ENCODE results near the gene C2CD2.
"Not testable (repeated sequence)": the region's sequence is repeated elsewhere in the genome, so short reads cannot be mapped to it uniquely, and the experiment has no call there.

The C2CD2 gene

DNA sequence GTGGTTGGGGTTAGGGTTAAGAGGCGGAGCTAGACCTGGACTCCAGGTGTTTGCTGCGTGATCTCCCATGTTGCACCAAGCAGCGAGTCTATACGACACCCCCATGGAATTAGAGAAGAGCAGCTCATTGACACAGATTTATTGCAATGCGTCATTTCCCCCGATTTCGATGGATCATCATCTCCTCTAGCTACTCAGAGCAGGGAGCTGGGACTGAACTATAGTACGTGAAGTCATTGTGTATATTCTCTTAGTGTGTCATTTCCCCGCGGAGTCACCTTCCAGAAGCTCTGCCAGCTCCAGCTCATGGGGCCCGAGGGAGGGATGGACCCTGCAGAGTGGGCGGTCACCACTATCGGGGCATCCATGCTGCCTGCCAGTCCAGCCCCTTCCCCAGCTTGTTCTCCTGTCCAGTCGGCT is 7.5 kb upstream of the C2CD2 start:
- Histone ChIP-seq H3K36me3 (ENCODE audit: control insufficient read depth in 1 of 2, insufficient read depth in 2 of 2, low read length in 2 of 2) (no peaks in the 10 kb centered on the region), H3K9ac (ENCODE audit: low read length) (no peak overlapping the region), H3K4ac (ENCODE audit: low read depth, low read length) (no peak overlapping the region), H3K4me3 (ENCODE audit: low read depth, low read length) (no peak overlapping the region), H3K27ac (ENCODE audit: low read depth, low read length) (no peak overlapping the region), H3K79me1 (ENCODE audit: low read length) (peaks cover 1% of the 10 kb centered on the region), H3K18ac (ENCODE audit: low read length) (no peak overlapping the region), H3K14ac (ENCODE audit: low read length) (no peak overlapping the region), H2BK120ac (ENCODE audit: insufficient read depth, low read length, poor library complexity) (no peak overlapping the region), H3K27me3 (ENCODE audit: insufficient read depth, low read length) (no peaks in the 10 kb centered on the region), H3K9me3 (ENCODE audit: insufficient read depth, low read depth, low read length) (no peaks in the 10 kb centered on the region), H4K8ac (ENCODE audit: low read depth, low read length) (no peak overlapping the region), H2AFZ (ENCODE audit: insufficient read depth, low read length, poor library complexity) (no peak overlapping the region), H4K91ac (ENCODE audit: low read depth, low read length) (no peak overlapping the region), H3K23ac (ENCODE audit: low read length) (no peak overlapping the region), H3K79me2 (ENCODE audit: control insufficient read depth, insufficient read depth, low read length, poor library complexity) (no peaks in the 10 kb centered on the region), H2AK5ac (ENCODE audit: low read length) (no peak overlapping the region), H2BK12ac (ENCODE audit: low read length) (no peak overlapping the region), H3K4me2 (ENCODE audit: low read length) (no peak overlapping the region), H2BK5ac (ENCODE audit: low read depth, low read length, poor library complexity) (no peak overlapping the region), H4K12ac (ENCODE audit: low read depth, low read length) (no peak overlapping the region), H3K4me1 (ENCODE audit: control insufficient read depth in 1 of 2, insufficient read depth in 2 of 2, low read length in 2 of 2) (peaks cover 9 to 15% of the 10 kb centered on the region in 2 experiments)
- WGBS (ENCODE audit: extremely low coverage, insufficient coverage, insufficient read length), result no CpG with 5 or more reads among the region's 14 CpGs
- DNase-seq, result no peak

DNA sequence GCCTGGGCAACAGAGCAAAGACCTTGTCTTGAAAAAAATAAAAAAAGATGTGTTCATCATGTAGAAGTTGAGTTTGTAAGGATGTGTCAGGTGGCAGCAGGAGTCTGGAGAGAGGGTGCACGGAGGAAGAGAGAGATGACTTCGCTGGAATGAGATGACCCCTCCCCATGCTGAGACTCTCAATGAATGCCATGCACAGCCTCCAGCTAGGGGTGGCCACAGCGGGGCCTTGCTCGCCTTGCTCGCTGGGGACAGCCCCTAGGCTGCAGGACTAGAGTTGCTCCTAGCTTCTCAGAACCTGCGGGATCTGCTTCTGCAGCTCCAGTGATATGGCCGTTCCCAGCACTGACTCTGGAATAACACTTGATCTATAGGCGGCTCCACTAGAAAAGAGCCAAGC is 6.6 kb upstream of the C2CD2 start:
- no peak overlapping the region for H3K27ac ChIP-seq (ENCODE audit: low read depth, low read length)
- H3K4me3 ChIP-seq (ENCODE audit: low read depth, low read length), result no peak overlapping the region
- H2AK5ac ChIP-seq (ENCODE audit: low read length), result no peak overlapping the region
- DNase-seq, result no peak
- no peak overlapping the region for H3K14ac ChIP-seq (ENCODE audit: low read length)
- H3K36me3 ChIP-seq (ENCODE audit: control insufficient read depth in 1 of 2, insufficient read depth in 2 of 2, low read length in 2 of 2), result no peaks in the 10 kb centered on the region
- peaks cover 1% of the 10 kb centered on the region for H3K79me1 ChIP-seq (ENCODE audit: low read length)
- no peak overlapping the region for H3K4me2 ChIP-seq (ENCODE audit: low read length)
- H3K27me3 ChIP-seq (ENCODE audit: insufficient read depth, low read length), result no peaks in the 10 kb centered on the region
- no peak overlapping the region for H2BK5ac ChIP-seq (ENCODE audit: low read depth, low read length, poor library complexity)
- no peak overlapping the region for H2BK12ac ChIP-seq (ENCODE audit: low read length)
- H3K23ac ChIP-seq (ENCODE audit: low read length), result no peak overlapping the region
- no peak overlapping the region for H4K91ac ChIP-seq (ENCODE audit: low read depth, low read length)
- no peak overlapping the region for H2AFZ ChIP-seq (ENCODE audit: insufficient read depth, low read length, poor library complexity)
- H3K9me3 ChIP-seq (ENCODE audit: insufficient read depth, low read depth, low read length), result no peaks in the 10 kb centered on the region
- no peak overlapping the region for H3K4ac ChIP-seq (ENCODE audit: low read depth, low read length)
- H3K18ac ChIP-seq (ENCODE audit: low read length), result no peak overlapping the region
- WGBS (ENCODE audit: extremely low coverage, insufficient coverage, insufficient read length), result no CpG with 5 or more reads among the region's 8 CpGs
- H3K9ac ChIP-seq (ENCODE audit: low read length), result no peak overlapping the region
- peaks cover 11 to 20% of the 10 kb centered on the region in 2 experiments for H3K4me1 ChIP-seq (ENCODE audit: control insufficient read depth in 1 of 2, insufficient read depth in 2 of 2, low read length in 2 of 2)
- no peak overlapping the region for H2BK120ac ChIP-seq (ENCODE audit: insufficient read depth, low read length, poor library complexity)
- H4K8ac ChIP-seq (ENCODE audit: low read depth, low read length), result no peak overlapping the region
- no peaks in the 10 kb centered on the region for H3K79me2 ChIP-seq (ENCODE audit: control insufficient read depth, insufficient read depth, low read length, poor library complexity)
- H4K12ac ChIP-seq (ENCODE audit: low read depth, low read length), result no peak overlapping the region

DNA sequence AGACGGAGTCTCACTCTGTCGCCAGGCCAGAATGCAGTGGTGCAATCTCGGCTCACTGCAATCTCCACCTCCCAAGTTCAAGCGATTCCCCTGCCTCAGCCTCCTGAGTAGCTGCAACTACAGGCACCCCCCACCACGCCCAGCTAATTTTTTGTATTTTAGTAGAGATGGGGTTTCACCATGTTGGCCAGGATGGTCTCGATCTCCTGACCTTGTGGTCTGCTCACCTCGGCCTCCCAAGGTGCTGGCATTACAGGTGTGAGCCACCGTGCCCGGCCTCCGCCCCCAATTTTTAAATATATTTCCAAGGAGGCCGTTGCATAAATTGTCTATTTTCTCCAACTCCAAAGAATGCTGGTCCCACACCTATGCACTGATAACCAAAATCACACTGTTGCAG is 5.9 kb upstream of the C2CD2 start:
- not testable (repeated sequence) for H2BK12ac ChIP-seq (ENCODE audit: low read length); H2AK5ac ChIP-seq (ENCODE audit: low read length); H3K23ac ChIP-seq (ENCODE audit: low read length); H3K79me2 ChIP-seq (ENCODE audit: control insufficient read depth, insufficient read depth, low read length, poor library complexity); H3K18ac ChIP-seq (ENCODE audit: low read length); H2BK5ac ChIP-seq (ENCODE audit: low read depth, low read length, poor library complexity); H3K4me2 ChIP-seq (ENCODE audit: low read length); H4K91ac ChIP-seq (ENCODE audit: low read depth, low read length); H3K4me3 ChIP-seq (ENCODE audit: low read depth, low read length); H3K36me3 ChIP-seq (ENCODE audit: control insufficient read depth in 1 of 2, insufficient read depth in 2 of 2, low read length in 2 of 2); H3K4ac ChIP-seq (ENCODE audit: low read depth, low read length); H3K79me1 ChIP-seq (ENCODE audit: low read length); H3K27me3 ChIP-seq (ENCODE audit: insufficient read depth, low read length); H3K9me3 ChIP-seq (ENCODE audit: insufficient read depth, low read depth, low read length); H4K12ac ChIP-seq (ENCODE audit: low read depth, low read length); H2BK120ac ChIP-seq (ENCODE audit: insufficient read depth, low read length, poor library complexity); H3K14ac ChIP-seq (ENCODE audit: low read length); H3K27ac ChIP-seq (ENCODE audit: low read depth, low read length); H2AFZ ChIP-seq (ENCODE audit: insufficient read depth, low read length, poor library complexity); H3K9ac ChIP-seq (ENCODE audit: low read length); H4K8ac ChIP-seq (ENCODE audit: low read depth, low read length); DNase-seq
- no CpG with 5 or more reads among the region's 11 CpGs for WGBS (ENCODE audit: extremely low coverage, insufficient coverage, insufficient read length)
- peaks cover 11 to 20% of the 10 kb centered on the region in 2 experiments for H3K4me1 ChIP-seq (ENCODE audit: control insufficient read depth in 1 of 2, insufficient read depth in 2 of 2, low read length in 2 of 2)

DNA sequence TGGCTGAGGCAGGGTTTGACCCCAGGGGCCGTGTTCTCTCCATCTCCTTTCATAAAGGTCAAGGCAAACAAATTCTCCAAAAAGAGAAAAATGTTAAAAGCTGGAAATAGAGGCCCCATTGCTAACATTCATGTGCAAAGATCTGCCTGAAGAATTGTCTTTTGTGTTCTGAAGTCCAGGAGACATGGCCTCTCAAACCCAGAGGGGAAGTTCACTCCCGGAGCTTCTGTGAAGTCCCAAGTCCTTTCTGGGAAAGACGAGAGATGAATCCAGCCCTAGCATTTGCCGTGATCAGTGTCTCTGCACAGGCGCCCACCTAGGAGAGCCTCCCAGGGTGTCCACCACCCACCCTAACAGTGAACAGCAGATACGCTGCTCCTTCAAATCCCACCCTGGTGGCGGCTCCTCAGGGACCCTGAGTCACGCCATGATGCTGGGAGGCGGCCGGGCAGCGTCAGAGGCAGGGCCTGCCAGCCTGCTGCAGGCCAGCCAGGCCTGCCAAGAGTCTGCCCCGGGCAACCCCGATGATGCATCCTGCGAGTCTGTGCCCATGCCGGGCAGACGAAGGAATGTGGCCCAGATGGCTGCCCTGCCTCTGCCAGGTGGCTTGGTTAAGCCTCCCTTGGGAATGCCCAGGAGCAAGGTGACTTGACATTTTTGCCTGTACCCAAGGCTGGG is 5.2 kb upstream of the C2CD2 start:
- Histone ChIP-seq H2BK12ac (ENCODE audit: low read length) (peak overlapping the region; percentile 27), H3K14ac (ENCODE audit: low read length) (no peak overlapping the region), H3K27ac (ENCODE audit: low read depth, low read length) (no peak overlapping the region), H3K4ac (ENCODE audit: low read depth, low read length) (no peak overlapping the region), H3K4me3 (ENCODE audit: low read depth, low read length) (no peak overlapping the region), H3K79me1 (ENCODE audit: low read length) (peaks cover 1% of the 10 kb centered on the region), H4K91ac (ENCODE audit: low read depth, low read length) (no peak overlapping the region), H3K79me2 (ENCODE audit: control insufficient read depth, insufficient read depth, low read length, poor library complexity) (no peaks in the 10 kb centered on the region), H4K12ac (ENCODE audit: low read depth, low read length) (no peak overlapping the region), H2BK5ac (ENCODE audit: low read depth, low read length, poor library complexity) (no peak overlapping the region), H3K4me2 (ENCODE audit: low read length) (no peak overlapping the region), H3K4me1 (ENCODE audit: control insufficient read depth in 1 of 2, insufficient read depth in 2 of 2, low read length in 2 of 2) (peaks cover 15 to 25% of the 10 kb centered on the region in 2 experiments), H3K9ac (ENCODE audit: low read length) (no peak overlapping the region), H3K18ac (ENCODE audit: low read length) (no peak overlapping the region), H3K36me3 (ENCODE audit: control insufficient read depth in 1 of 2, insufficient read depth in 2 of 2, low read length in 2 of 2) (no peaks in the 10 kb centered on the region), H3K27me3 (ENCODE audit: insufficient read depth, low read length) (no peaks in the 10 kb centered on the region), H2BK120ac (ENCODE audit: insufficient read depth, low read length, poor library complexity) (no peak overlapping the region), H2AFZ (ENCODE audit: insufficient read depth, low read length, poor library complexity) (no peak overlapping the region), H3K9me3 (ENCODE audit: insufficient read depth, low read depth, low read length) (peaks cover 4% of the 10 kb centered on the region), H3K23ac (ENCODE audit: low read length) (no peak overlapping the region), H2AK5ac (ENCODE audit: low read length) (no peak overlapping the region), H4K8ac (ENCODE audit: low read depth, low read length) (no peak overlapping the region)
- no peak for DNase-seq
- no CpG with 5 or more reads among the region's 16 CpGs for WGBS (ENCODE audit: extremely low coverage, insufficient coverage, insufficient read length)
